GM19238 (cell line): Measurements from ENCODE around the gene STX1B.
"Not testable (repeated sequence)": the region's sequence is repeated elsewhere in the genome, so short reads cannot be mapped to it uniquely, and the experiment has no call there.

ENCODE experiments used
- DNase-seq: peaks from one replicate; pipeline ENCODE4 v3.0.0; 2011; ENCODE audit warnings: low spot score; ENCODE audit not compliant: insufficient read length

Gene STX1B

GRCh38 chr16:31016018-31016417, 5.6 kb upstream of the STX1B start:
- DNase-seq, result no peak

DNA sequence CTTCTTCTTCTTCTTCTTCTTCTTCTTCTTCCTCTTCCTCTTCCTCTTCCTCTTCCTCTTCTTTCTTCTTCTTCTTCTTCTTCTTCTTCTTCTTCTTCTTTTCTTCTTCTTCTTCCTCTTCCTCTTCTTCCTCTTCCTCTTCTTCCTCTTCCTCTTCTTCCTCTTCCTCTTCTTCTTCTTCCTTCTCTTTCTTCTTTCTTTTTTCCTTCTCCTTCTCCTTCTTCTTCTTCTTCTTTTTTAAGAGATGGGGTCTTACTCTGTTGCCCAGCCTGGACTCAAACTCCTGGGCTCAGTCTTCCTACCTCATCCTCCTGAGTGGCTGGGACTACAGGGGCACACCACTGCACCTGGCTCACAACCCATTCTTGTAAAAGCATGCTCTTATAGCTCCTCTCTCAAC, 2.9 kb upstream of the STX1B start:
- DNase-seq, result not testable (repeated sequence)

GRCh38 chr16:31011815-31012214, 1.4 kb upstream of the STX1B start:
- not testable (repeated sequence) for DNase-seq

GRCh38 chr16:31009894-31010584, 399 bp downstream of the STX1B start:
- DNase-seq, result no peak

DNA sequence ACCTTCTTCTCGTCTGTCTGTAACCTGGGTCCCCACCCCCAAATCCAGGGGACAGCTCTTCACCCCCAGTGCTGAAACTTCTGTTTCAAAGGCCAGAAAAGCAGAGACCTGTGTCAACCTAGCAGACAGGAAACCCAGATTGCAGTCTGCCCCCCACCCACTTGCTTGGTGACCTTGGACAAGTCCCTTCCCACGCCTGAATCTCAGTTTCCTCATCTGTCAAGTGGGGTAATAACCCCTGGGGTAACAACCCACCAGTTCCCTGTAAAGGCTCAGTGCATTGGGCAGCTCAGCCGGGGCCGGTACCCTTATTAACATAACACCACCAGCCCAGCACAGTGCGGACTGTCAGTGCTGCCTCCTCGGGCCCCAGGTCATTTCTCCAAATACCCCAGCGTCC, 1.3 kb downstream of the STX1B start:
- no peak for DNase-seq

- DNase-seq, result no peak
Observed at GRCh38 chr16:31008551-31008950, 1.9 kb downstream of the STX1B start.

- DNase-seq, result no peak
Observed at GRCh38 chr16:31008149-31008548, 2.3 kb downstream of the STX1B start.

DNA sequence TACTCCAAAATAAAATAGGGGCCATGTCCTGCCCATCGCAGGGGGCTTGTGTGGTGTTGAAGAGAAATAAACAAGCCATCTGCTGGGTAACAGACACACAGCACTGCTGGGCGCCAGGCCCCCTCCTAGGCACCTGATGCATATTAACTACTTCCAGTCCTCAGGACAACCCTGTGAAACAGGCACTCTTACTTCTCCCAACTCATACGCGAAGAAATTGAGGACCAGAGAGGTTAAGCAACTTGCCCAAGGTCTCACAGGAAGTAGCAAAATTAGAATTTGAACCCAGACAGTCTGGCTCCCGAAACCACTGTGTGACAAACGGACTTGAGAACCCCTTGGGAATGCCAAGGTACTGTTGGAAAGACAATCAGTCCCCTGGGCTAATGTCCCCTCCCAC, 2.8 kb downstream of the STX1B start:
- no peak for DNase-seq

DNA sequence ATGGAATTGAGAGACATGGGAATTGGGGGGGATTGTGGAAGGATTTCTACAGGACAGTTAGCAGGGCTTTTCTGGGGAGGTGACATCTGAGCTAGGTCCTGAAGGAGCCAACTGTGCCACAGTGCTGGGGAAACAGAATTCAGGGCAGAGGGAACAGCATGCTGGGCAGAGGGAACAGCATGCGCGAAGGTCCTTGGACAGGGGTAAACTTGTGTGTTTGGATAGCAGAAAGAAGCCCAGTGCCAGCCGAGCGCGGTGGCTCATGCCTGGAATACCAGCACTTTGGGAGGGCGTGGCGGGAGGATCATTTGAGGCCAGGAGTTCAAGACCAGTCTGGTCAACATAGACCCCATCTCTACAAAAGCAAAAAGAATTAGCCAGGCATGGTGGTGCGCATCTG, 3.8 kb downstream of the STX1B start:
- DNase-seq, result no peak

DNA sequence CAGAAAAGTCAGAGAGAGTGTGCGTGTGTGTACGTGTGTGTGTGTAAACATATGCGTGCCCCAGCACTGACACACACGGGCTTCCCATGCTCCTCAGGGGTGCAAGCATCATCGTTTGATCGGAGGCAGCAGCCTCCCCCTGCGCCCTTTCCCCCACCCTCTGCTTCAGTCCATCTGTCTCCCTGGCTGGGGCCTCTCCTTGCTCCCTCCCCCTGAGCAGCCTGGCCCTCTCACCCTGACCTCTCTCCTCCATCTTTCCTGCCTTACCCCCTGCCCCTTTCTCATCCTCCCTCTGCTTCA, 4.4 kb downstream of the STX1B start:
- DNase-seq, result no peak

GRCh38 chr16:31005350-31006085, 4.9 kb downstream of the STX1B start:
- DNase-seq, result no peak

- DNase-seq, result no peak
Observed at GRCh38 chr16:31004658-31005057, 5.8 kb downstream of the STX1B start.

DNA sequence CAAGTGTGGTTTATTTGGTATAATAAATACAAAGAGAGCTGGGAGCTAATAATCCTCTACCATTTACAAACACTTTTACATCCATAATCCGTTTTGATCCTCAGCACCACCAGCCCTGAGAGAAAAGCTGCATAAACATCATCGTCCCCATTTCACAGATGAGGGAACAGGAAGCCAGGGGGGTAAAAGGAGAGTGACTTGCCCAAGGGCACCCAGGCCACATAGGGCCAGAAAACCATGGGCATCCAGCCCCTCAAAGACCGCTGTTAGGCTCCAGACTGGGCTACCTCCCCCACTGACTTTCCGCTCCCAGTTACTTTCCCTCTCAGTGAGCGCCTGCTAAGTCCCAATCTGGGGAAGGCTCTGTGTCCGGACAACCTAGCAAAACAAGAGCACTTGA, 6.7 kb downstream of the STX1B start:
- no peak for DNase-seq

GRCh38 chr16:31002862-31003341, 7.5 kb downstream of the STX1B start:
- DNase-seq, result no peak

GRCh38 chr16:31002250-31002700, 8.2 kb downstream of the STX1B start:
- no peak for DNase-seq

GRCh38 chr16:31001507-31002249, 8.8 kb downstream of the STX1B start:
- no peak for DNase-seq

GRCh38 chr16:31000671-31001382, 9.6 kb downstream of the STX1B start:
- no peak for DNase-seq

DNA sequence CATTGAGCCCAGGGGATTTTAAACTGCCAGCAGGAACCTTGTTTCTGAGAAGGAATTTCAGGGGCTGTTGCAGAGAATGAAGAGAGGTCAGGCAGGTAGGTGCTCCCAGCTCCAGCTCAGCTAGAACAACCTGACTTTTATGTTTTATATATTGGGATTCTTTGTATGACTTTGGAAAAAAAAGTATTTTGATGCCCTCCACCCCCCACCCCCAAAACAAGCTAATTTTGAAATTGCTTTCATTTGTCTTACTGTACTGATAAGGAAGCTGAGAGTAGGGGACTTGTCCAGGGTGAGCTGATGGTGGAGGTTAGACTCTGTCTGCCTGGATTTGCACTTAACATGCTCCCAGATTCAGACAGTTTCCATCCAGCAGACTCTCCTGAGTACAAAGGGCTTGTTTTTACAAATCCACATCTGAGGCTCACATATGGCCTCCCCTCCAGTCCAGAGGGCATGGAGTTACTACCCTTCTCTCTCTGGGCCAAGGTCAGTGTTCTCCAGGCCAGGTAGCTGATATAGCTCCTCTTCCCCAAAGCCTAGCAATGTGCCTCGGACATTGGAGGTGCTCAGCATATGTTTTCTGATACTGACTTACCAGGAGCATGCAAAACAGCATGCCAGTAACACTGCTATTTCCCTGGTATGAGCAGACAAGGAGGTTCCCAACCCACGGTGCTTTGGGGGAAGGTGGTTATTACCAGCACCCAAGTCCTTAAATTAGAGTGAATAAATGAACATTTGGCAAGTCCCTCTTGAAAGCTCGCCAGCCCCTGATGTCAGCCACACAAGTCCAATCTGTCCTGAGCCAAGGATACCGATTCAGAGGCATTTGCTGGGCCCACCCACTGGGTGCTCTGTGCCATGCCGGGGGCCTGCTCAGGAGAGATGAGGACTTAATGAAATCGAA, 11.3 kb downstream of the STX1B start:
- no peak for DNase-seq

- DNase-seq, result no peak
Observed at GRCh38 chr16:30997725-30998711, 12.4 kb downstream of the STX1B start.
